ENCODE measurements around the gene FLRT1. TPM values are rescaled to one million over a fixed set of nuclear protein-coding genes. Genes with fewer than 3 reads are reported as not detected.

FLRT1 gene
- total RNA-seq, 4 donors from 2014 or later, result 0.32 to 1.4 (median 0.90) TPM

DNA sequence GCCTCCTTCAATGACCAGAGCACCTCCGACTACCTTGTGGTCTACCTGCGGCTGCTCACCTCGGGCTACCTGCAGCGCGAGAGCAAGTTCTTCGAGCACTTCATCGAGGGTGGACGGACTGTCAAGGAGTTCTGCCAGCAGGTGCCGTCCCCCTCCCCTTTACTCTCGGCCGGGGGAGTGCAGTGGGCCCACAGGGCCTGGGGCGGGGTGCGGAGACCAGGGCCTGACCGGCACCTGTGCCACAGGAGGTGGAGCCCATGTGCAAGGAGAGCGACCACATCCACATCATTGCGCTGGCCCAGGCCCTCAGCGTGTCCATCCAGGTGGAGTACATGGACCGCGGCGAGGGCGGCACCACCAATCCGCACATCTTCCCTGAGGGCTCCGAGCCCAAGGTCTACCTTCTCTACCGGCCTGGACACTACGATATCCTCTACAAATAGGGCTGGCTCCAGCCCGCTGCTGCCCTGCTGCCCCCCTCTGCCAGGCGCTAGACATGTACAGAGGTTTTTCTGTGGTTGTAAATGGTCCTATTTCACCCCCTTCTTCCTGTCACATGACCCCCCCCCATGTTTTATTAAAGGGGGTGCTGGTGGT, 38.5 kb upstream of the FLRT1 start:
- no peaks in the 10 kb centered on the region for H3K9me3 ChIP-seq
- no peak overlapping the region for H3K4me3 ChIP-seq
- 94% methylated on average over 27 of the region's 27 CpGs; no CpG with 5 or more reads in 1 of the 2 donors for WGBS, 2 donors (ENCODE audit: low coverage in 1 of 2)
- H3K4me1 ChIP-seq, result peaks cover 18 to 27% (median 22%) of the 10 kb centered on the region in 4 donors
- in situ Hi-C loops (cut with MboI; ENCODE audit: low pct_ligation_motif_present in 1 of 4, low pct_unique_long_range_greater_than_20kb in 1 of 4, low sequenced_read_pairs in 3 of 4) (loop anchor here in 3 of 4 donors (10.0 kb wide), 2 partner anchors 148 to 158 kb away; no protein-coding TSS in a partner anchor), intact Hi-C loops (cut with DNase I; ENCODE audit: low total_unique reads) (no loop called here)
- H3K27me3 ChIP-seq, result no peaks in the 10 kb centered on the region
- peaks cover 0 to 13% (median 6%) of the 10 kb centered on the region in 4 donors for H3K36me3 ChIP-seq
- no peak for DNase-seq
- H3K27ac ChIP-seq, result no peak overlapping the region
- TF ChIP-seq, protein P1, sequence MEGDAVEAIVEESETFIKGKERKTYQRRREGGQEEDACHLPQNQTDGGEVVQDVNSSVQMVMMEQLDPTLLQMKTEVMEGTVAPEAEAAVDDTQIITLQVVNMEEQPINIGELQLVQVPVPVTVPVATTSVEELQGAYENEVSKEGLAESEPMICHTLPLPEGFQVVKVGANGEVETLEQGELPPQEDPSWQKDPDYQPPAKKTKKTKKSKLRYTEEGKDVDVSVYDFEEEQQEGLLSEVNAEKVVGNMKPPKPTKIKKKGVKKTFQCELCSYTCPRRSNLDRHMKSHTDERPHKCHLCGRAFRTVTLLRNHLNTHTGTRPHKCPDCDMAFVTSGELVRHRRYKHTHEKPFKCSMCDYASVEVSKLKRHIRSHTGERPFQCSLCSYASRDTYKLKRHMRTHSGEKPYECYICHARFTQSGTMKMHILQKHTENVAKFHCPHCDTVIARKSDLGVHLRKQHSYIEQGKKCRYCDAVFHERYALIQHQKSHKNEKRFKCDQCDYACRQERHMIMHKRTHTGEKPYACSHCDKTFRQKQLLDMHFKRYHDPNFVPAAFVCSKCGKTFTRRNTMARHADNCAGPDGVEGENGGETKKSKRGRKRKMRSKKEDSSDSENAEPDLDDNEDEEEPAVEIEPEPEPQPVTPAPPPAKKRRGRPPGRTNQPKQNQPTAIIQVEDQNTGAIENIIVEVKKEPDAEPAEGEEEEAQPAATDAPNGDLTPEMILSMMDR (IDR thresholded peaks at IDR 0.05), result no peak
- no peak for TF ChIP-seq POLR2A (IDR thresholded peaks at IDR 0.05)
- no peak for TF ChIP-seq EP300 (IDR thresholded peaks at IDR 0.05; ENCODE audit: low read depth)
- no peak for TF ChIP-seq POLR2AphosphoS5 (IDR thresholded peaks at IDR 0.05)

DNA sequence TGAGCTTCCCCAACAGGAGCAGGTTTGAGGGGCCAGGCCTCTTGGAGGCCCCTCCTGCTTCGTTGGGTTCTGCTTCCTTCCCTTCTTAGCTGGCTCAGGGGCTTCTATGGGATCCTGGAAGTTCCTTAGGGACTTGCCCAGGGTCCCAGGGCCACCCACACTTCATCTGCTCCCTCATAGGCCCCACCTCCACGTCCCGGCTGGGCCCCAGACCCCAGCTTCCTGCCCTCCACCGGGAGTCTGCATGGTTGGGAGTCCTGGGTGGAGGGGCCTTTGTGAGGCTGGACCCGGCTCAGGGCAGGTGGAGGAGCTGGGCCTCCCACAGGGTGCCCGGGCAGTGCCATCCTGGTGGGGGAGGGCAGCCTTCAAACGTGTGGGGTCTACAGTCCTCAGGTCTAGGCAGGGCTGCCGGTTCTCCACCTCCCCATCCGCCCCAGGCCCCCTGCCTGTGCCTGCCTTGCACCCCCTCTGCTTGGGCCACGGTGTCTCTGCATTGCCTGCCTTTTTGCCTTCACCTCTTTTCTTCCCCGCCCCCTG, 37.9 kb upstream of the FLRT1 start:
- intact Hi-C loops (cut with DNase I; ENCODE audit: low total_unique reads), result no loop called here
- WGBS, 2 donors (ENCODE audit: low coverage in 1 of 2), result 74% methylated on average over 10 of the region's 11 CpGs; no CpG with 5 or more reads in 1 of the 2 donors
- Histone ChIP-seq H3K4me3 (no peak overlapping the region), H3K27ac (no peak overlapping the region), H3K9me3 (no peaks in the 10 kb centered on the region), H3K27me3 (no peaks in the 10 kb centered on the region), H3K36me3 (peaks cover 0 to 13% (median 6%) of the 10 kb centered on the region in 4 donors), H3K4me1 (peaks cover 18 to 27% (median 22%) of the 10 kb centered on the region in 4 donors)
- DNase-seq, result no peak
- in situ Hi-C loops (cut with MboI; ENCODE audit: low pct_ligation_motif_present in 1 of 4, low pct_unique_long_range_greater_than_20kb in 1 of 4, low sequenced_read_pairs in 3 of 4), result loop anchor here in 3 of 4 donors (10.0 kb wide), 2 partner anchors 147 to 157 kb away; no protein-coding TSS in a partner anchor
- TF ChIP-seq POLR2AphosphoS5 (IDR thresholded peaks at IDR 0.05) (no peak), EP300 (IDR thresholded peaks at IDR 0.05; ENCODE audit: low read depth) (no peak), POLR2A (IDR thresholded peaks at IDR 0.05) (no peak)
- TF ChIP-seq, protein P1 (IDR thresholded peaks at IDR 0.05), result no peak

DNA sequence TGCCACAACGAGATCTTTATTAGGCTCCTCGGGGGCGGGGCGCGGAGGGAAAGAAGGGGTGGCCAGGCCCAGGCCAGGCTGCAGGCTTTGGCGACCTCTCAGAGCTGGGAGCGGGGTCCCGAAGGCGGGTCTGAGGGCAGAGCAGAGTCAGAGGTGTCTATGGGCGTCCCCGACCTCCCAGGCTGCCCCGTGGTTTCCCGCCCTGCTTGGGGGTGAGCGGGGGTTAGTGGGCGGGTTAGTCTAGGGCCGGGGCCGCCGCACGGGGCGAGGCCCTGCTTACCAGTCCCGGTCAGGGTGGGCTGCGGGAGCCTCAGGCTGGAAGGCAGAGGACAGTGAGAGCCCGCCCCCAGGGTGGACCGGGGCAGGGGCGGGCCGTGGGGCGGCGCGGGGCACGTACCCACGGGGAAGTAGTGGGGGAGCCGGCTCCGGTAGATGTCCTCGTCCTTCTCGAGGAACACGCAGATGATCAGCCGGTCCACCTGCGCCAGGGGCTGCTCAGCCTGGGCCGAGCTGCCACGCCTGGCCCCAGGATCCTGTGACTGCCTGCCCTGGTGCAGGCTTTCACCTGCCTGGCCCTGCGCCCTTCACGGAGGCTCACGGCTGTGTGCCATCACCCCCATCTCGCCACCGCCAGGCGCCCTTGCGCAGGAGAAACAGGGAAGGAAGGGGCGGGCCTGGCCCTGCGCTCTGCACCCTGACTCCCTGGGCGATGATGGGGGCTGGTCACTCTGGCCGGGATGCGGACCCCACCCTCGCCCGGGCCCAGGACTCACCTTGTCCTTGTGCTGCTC, 37.0 kb upstream of the FLRT1 start:
- Histone ChIP-seq H3K9me3 (no peaks in the 10 kb centered on the region), H3K27me3 (no peaks in the 10 kb centered on the region), H3K27ac (no peak overlapping the region), H3K36me3 (peaks cover 0 to 13% (median 6%) of the 10 kb centered on the region in 4 donors), H3K4me1 (peaks cover 18 to 27% (median 22%) of the 10 kb centered on the region in 4 donors), H3K4me3 (peak overlapping the region in 2 of 4 donors; percentile 29 to 47)
- TF ChIP-seq EP300 (IDR thresholded peaks at IDR 0.05; ENCODE audit: low read depth), result no peak
- TF ChIP-seq, protein P1 (IDR thresholded peaks at IDR 0.05), result no peak
- TF ChIP-seq POLR2AphosphoS5 (IDR thresholded peaks at IDR 0.05), result no peak
- TF ChIP-seq POLR2A (IDR thresholded peaks at IDR 0.05), result no peak
- DNase-seq, result no peak
- intact Hi-C loops (cut with DNase I; ENCODE audit: low total_unique reads) (no loop called here), in situ Hi-C loops (cut with MboI; ENCODE audit: low pct_ligation_motif_present in 1 of 4, low pct_unique_long_range_greater_than_20kb in 1 of 4, low sequenced_read_pairs in 3 of 4) (loop anchor here in 3 of 4 donors (10.0 kb wide), 2 partner anchors 146 to 156 kb away; no protein-coding TSS in a partner anchor)
- WGBS, 2 donors (ENCODE audit: low coverage in 1 of 2), result 82% methylated on average over 25 of the region's 54 CpGs; no CpG with 5 or more reads in 1 of the 2 donors
